Heart right ventricle (tissue), 16 donors: ENCODE data around the gene ATP6V0A4. TPM values are rescaled to one million over a fixed set of nuclear protein-coding genes. Genes with fewer than 3 reads are reported as not detected.
"Not testable (repeated sequence)": the region's sequence is repeated elsewhere in the genome, so short reads cannot be mapped to it uniquely, and the experiment has no call there.

Experiments
- ATAC-seq, 8 donors: fragments of 200-7000 bp; cut with Tn5 transposase; one replicate each; pipeline ENCODE4 v1.9.1; 2020; ENCODE audit warnings: mild to moderate bottlenecking in 8 of 8, moderate library complexity in 8 of 8, moderate number of reproducible peaks in 1 of 8
- DNase-seq, 2 donors: peaks; one replicate each; pipeline ENCODE4 v3.0.0-alpha.2; 2020
- H3K27ac ChIP-seq, 10 donors: fragments of 200-600 bp; sonication (generic) in 2 of 10; one replicate each; pipeline versions ENCODE4 v1.5.0 to v1.8.0; 2020 to 2022; ENCODE audit warnings: mild to moderate bottlenecking in 3 of 10
- H3K27me3 ChIP-seq, 7 donors: fragments of 200-600 bp; one replicate each; pipeline ENCODE4 v1.8.0; 2021 to 2022; ENCODE audit warnings: mild to moderate bottlenecking in 2 of 7
- H3K36me3 ChIP-seq, 9 donors: fragments of 200-600 bp; sonication (generic) in 1 of 9; one replicate each; pipeline versions ENCODE4 v1.5.0 to v1.8.0; 2020 to 2022; ENCODE audit warnings: mild to moderate bottlenecking in 2 of 9
- H3K4me1 ChIP-seq, 9 donors: fragments of 200-600 bp; sonication (generic) in 1 of 9; one replicate each; pipeline versions ENCODE4 v1.5.0 to v1.8.0; 2020 to 2022; ENCODE audit warnings: mild to moderate bottlenecking in 4 of 9
- H3K4me3 ChIP-seq, 10 donors: fragments of 200-600 bp; sonication (generic) in 2 of 10; one replicate each; pipeline versions ENCODE4 v1.5.0 to v1.8.0; 2020 to 2022; ENCODE audit warnings: mild to moderate bottlenecking in 7 of 10, moderate library complexity in 2 of 10
- H3K9me3 ChIP-seq, 11 donors: fragments of 200-600 bp in 10 of 11; sonication (generic) in 2 of 11; one replicate each; pipeline versions ENCODE4 v1.5.0 to v1.8.0; 2013 to 2022; ENCODE audit warnings: mild to moderate bottlenecking in 2 of 11, control low read depth in 1 of 11, moderate library complexity in 1 of 11
- CTCF ChIP-seq, 9 donors: fragments of 200-600 bp; sonication (generic) in 2 of 9; IDR thresholded peaks; one replicate each; pipeline versions ENCODE4 v1.5.0 to v1.8.0; 2021 to 2022; ENCODE audit warnings: antibody characterized with exemption in 9 of 9, mild to moderate bottlenecking in 5 of 9, moderate library complexity in 1 of 9
- WGBS, 2 donors: extraction: QIAGEN DNeasy Blood & Tissue Kit; methylation state at CpG; one replicate each; pipeline ENCODE4 v1.1.7; 2013; ENCODE audit warnings: inconsistent platforms in 1 of 2; 5-methylcytosine and 5-hydroxymethylcytosine counted together
- intact Hi-C, 10 donors: fragments of 100-400 bp; cut with DNase I; formaldehyde crosslinking; loops; one replicate each; pipeline versions ENCODE4 v1.11.1 to v1.14.2; 2022
- polyA plus RNA-seq, 2 donors: library from polyadenylated mRNA; stranded (reverse); fragments of 200-250 nt; gene quantifications; one replicate each; pipeline ENCODE4 v1.2.3, GENCODE V29; 2013
- total RNA-seq, 10 donors: library from RNA; stranded (reverse); fragmentation: NEBNext Ultra II Directional in 3 of 10; extraction: Animal tissue kit (Norgen Biotek cat#: 25700) in 3 of 10; gene quantifications; one replicate each; pipeline versions ENCODE4 v1.2.1 to v1.2.4, GENCODE V29; 2021 to 2023
- donor health status: Arrhythmogenic right ventricular cardiomyopathy.
- donor health status: ischemic (EF 13 %, LVEDD 7.1; RV severe dilation, severe dysfunction).
- donor health status: healthy with polysubstance abuse.
- donor health status: DM: no; HTN: yes; CAD: no.
- donor health status: DM: no; HTN: no; CAD: no.
- donor health status: ischemic (EF 25% LVEDD 6.9; RV normal size, moderate dysfunction).
- donor health status: ischemic (EF 25% LVEDD 5.7; RV mildly dilated, moderate dysfunction).
- donor health status: healthy.
- donor health status: DM: yes; HTN: yes; CAD: no.
- donor health status: Ischemic cardiomyopathy.
- donor health status: ischemic (EF 35%, LVEDD 5.7; RV mildly dilated, moderate dysfunction).
- donor health status: nonischemic (EF 11% LVEDD 7.7; RV severe dilation, severe dysfunction).
- donor health status: DM: yes; HTN: yes; CAD: no.
- donor health status: PGD.
- donor health status: ischemic (EF 29% LVEDD 5.4; RV normal size, mild dysfunction).
- donor health status: nonischemic (EF 23%, LVEDD 6.1; RV moderate dilation, normal function).

The ATP6V0A4 gene
- total and polyA plus RNA-seq, 12 donors = not detected

GRCh38 chr7:138739859-138740258 is 58.1 kb downstream of the ATP6V0A4 start:
- no peak for ATAC-seq
- no peak overlapping the region for H3K27ac ChIP-seq
- no peaks in the 10 kb centered on the region for H3K4me1 ChIP-seq
- no peaks in the 10 kb centered on the region for H3K27me3 ChIP-seq
- no peaks in the 10 kb centered on the region for H3K36me3 ChIP-seq
- intact Hi-C loops = loop anchor here in 7 of 10 donors (2.0 to 10.0 kb wide), 10 partner anchors 278 to 838 kb away; partner anchors contain the start of gene TRIM24 (in 1 of the 7)
- no peak for TF ChIP-seq CTCF (IDR thresholded peaks at IDR 0.05)
- H3K9me3 ChIP-seq = no peaks in the 10 kb centered on the region
- no peak for DNase-seq
- 92 to 95% methylated on average over 1 of the region's 1 CpG for WGBS, 2 donors
- H3K4me3 ChIP-seq = no peak overlapping the region

- TF ChIP-seq CTCF (IDR thresholded peaks at IDR 0.05) = peak; percentile 72 to 96 (median 90)
- Histone ChIP-seq H3K9me3 (no peaks in the 10 kb centered on the region), H3K36me3 (no peaks in the 10 kb centered on the region), H3K4me3 (no peak overlapping the region), H3K27me3 (no peaks in the 10 kb centered on the region), H3K4me1 (no peaks in the 10 kb centered on the region), H3K27ac (no peak overlapping the region)
- ATAC-seq (peak in 7 of 8 donors; percentile 43 to 88 (median 84)), DNase-seq (peak; percentile 74 to 78)
- 31% methylated on average over 14 of the region's 14 CpGs for WGBS, 2 donors
- intact Hi-C loops = loop anchor here in 8 of 10 donors (1.0 to 10.0 kb wide), 11 partner anchors 276 to 836 kb away; partner anchors contain the start of gene TRIM24 (in 1 of the 8)
Measured at GRCh38 chr7:138738551-138739335, 59.3 kb downstream of the ATP6V0A4 start.

- no peaks in the 10 kb centered on the region for H3K9me3 ChIP-seq
- TF ChIP-seq CTCF (IDR thresholded peaks at IDR 0.05) = no peak
- H3K36me3 ChIP-seq = no peaks in the 10 kb centered on the region
- H3K4me1 ChIP-seq = no peaks in the 10 kb centered on the region
- no peak overlapping the region for H3K27ac ChIP-seq
- H3K27me3 ChIP-seq = no peaks in the 10 kb centered on the region
- no peak overlapping the region for H3K4me3 ChIP-seq
- ATAC-seq (no peak), DNase-seq (no peak)
- WGBS, 2 donors = 75 to 78% methylated on average over 3 of the region's 3 CpGs
- intact Hi-C loops = loop anchor here in 8 of 10 donors (1.0 to 10.0 kb wide), 11 partner anchors 276 to 836 kb away; partner anchors contain the start of gene TRIM24 (in 1 of the 8)
Measured at GRCh38 chr7:138738114-138738513, 59.9 kb downstream of the ATP6V0A4 start.

GRCh38 chr7:138735399-138735798 is 62.6 kb downstream of the ATP6V0A4 start:
- WGBS, 2 donors = 73% methylated on average over 6 of the region's 6 CpGs

GRCh38 chr7:138731733-138732132 is 66.3 kb downstream of the ATP6V0A4 start:
- not testable (repeated sequence) for H3K27me3 ChIP-seq, H3K4me3 ChIP-seq, H3K27ac ChIP-seq, H3K36me3 ChIP-seq, ATAC-seq, H3K9me3 ChIP-seq, H3K4me1 ChIP-seq, DNase-seq
- intact Hi-C loops = loop anchor here in 3 of 10 donors (10.0 kb wide), 4 partner anchors 277 to 827 kb away; no protein-coding TSS in a partner anchor
- 92 to 97% methylated on average over 5 of the region's 5 CpGs for WGBS, 2 donors

More at GRCh38 chr7:138735399-138735798, 62.6 kb downstream of the ATP6V0A4 start:
- H3K9me3 ChIP-seq = no peaks in the 10 kb centered on the region
- H3K36me3 ChIP-seq = no peaks in the 10 kb centered on the region
- TF ChIP-seq CTCF (IDR thresholded peaks at IDR 0.05) = no peak
- no peak overlapping the region for H3K4me3 ChIP-seq
- H3K27me3 ChIP-seq = no peaks in the 10 kb centered on the region
- no peaks in the 10 kb centered on the region for H3K4me1 ChIP-seq
- ATAC-seq (no peak), DNase-seq (no peak)
- no peak overlapping the region for H3K27ac ChIP-seq
- intact Hi-C loops = loop anchor here in 6 of 10 donors (5.0 to 10.0 kb wide), 8 partner anchors 273 to 833 kb away; partner anchors contain the start of gene TRIM24 (in 1 of the 6)
